Left ventricle myocardium inferior (tissue), 1 donor: ENCODE measurements around the gene RBM22. TPM values are rescaled to one million over a fixed set of nuclear protein-coding genes. Genes with fewer than 3 reads are reported as not detected.

Experiments
- DNase-seq: peaks from one replicate; pipeline ENCODE4 v3.0.0-alpha.2; 2020
- H3K27ac ChIP-seq: fragments of 200-600 bp; replicated peaks from 2 replicates; pipeline ENCODE4 v1.8.0; 2021
- H3K27me3 ChIP-seq: fragments of 200-600 bp; 2 replicates; pipeline ENCODE4 v1.8.0; 2021; ENCODE audit warnings: low read depth
- H3K36me3 ChIP-seq: fragments of 200-600 bp; 2 replicates; pipeline ENCODE4 v1.8.0; 2021
- H3K4me1 ChIP-seq: fragments of 200-600 bp; 2 replicates; pipeline ENCODE4 v1.8.0; 2021
- H3K4me3 ChIP-seq: fragments of 200-600 bp; 2 replicates; pipeline ENCODE4 v1.8.0; 2021; ENCODE audit warnings: mild to moderate bottlenecking, moderate library complexity
- H3K9me3 ChIP-seq: fragments of 200-600 bp; replicated peaks from 2 replicates; pipeline ENCODE4 v1.8.0; 2021
- CTCF ChIP-seq: fragments of 200-600 bp; IDR thresholded peaks from 2 replicates; pipeline ENCODE4 v1.8.0; 2021; ENCODE audit warnings: antibody characterized with exemption, mild to moderate bottlenecking, borderline replicate concordance
- intact Hi-C: fragments of 100-400 bp; cut with micrococcal nuclease; formaldehyde crosslinking; loops from one replicate; pipeline ENCODE4 v1.11.0; 2022
- total RNA-seq: library from RNA; stranded (reverse); fragmentation: NEBNext Ultra II Directional; extraction: Animal tissue kit (Norgen Biotek cat#: 25700); gene quantifications from one replicate; pipeline ENCODE4 v1.2.1, GENCODE V29; 2021
- donor health status: DM: no; HTN: yes; CAD: no; lungs with severe emphysema.

RBM22 gene
- total RNA-seq, 1 donor from 2014 or later: 25.2 TPM

DNA sequence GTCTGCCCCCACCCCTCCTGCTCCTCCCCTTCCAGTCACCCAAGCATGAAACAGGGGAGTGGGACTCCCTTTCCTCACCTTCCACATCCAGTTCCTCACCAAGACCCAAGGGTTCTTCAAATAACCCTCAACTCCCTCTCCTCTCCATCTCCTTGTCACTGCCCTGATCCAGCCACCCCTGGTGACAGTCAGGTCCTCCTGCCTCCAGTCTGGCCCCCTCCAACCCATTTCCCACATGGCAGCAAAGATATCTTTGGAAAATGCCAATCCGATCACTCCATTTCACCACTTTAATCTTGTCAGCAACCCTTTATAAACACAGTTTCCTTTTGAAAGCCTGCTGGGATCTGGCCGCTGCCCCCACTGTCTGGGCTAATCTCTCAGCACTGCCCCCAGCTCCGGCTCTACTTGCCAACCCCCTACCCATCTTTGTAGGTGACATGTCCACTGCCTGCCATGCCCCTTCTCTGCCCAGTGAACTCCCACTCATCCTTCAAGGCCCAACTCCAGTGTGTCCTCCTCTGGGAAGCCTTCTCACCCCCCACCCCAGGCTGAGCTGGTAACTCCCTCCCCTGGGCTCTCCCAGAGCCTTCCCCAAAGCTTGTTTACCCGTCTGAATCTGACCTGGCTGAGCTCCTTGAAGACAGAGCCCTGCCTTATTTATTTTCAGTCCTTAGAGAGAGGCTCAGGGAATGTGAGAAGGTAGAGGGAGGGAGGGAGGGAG, 40.6 kb downstream of the RBM22 start:
- Histone ChIP-seq H3K27me3 (no peaks in the 10 kb centered on the region), H3K27ac (peak overlapping the region; percentile 48), H3K4me1 (peaks cover 59% of the 10 kb centered on the region), H3K36me3 (no peaks in the 10 kb centered on the region), H3K4me3 (no peak overlapping the region), H3K9me3 (no peaks in the 10 kb centered on the region)
- no peak for DNase-seq
- intact Hi-C loops: no loop called here
- no peak for TF ChIP-seq CTCF

DNA sequence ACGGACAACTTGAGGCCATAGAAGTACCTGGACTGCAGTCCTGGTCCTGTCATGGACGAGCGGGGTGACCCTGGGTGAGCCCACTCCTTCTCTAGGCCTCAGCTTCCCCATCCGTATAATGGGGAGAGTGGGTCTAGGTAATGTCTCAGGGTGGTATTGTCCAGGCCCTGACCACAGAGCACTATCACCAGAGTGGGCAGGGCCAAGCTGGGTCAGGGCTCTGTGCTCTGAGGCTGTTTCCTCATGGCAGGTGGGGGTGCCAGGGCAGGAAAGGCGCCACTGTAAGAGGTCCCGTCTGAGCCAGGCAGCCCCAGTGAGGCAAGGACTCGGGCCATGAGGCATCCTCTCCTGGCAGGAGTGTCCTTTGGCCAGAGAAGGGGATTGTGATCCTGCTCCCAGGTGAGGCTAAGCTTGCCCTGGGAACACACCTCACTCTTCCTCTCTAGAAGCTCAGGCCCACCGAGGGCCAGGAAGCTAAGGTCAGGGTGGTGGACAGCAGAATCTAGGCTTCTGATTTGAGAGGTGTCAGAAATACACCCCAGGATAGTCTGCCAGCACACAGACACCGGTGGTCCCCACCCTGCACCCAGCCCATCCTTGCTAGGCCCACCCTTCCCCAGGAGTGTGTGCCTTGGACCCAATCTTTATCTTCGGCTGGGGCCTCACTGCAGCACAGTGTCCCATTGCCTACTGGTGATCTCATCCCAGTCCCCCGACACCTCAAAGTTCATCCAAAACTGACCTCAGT, 41.3 kb downstream of the RBM22 start:
- intact Hi-C loops: loop anchor here (5.0 kb wide), 2 partner anchors 72 to 97 kb away; no protein-coding TSS in a partner anchor
- H3K9me3 ChIP-seq: no peaks in the 10 kb centered on the region
- no peaks in the 10 kb centered on the region for H3K27me3 ChIP-seq
- H3K36me3 ChIP-seq: no peaks in the 10 kb centered on the region
- H3K27ac ChIP-seq: peak overlapping the region; percentile 94
- H3K4me1 ChIP-seq: peaks cover 61% of the 10 kb centered on the region
- no peak for TF ChIP-seq CTCF
- H3K4me3 ChIP-seq: no peak overlapping the region
- no peak for DNase-seq

GRCh38 chr5:150658699-150659265, 42.1 kb downstream of the RBM22 start:
- no peak for DNase-seq
- intact Hi-C loops: loop anchor here (5.0 kb wide), 2 partner anchors 71 to 96 kb away; no protein-coding TSS in a partner anchor
- Histone ChIP-seq H3K36me3 (no peaks in the 10 kb centered on the region), H3K4me1 (peaks cover 61% of the 10 kb centered on the region), H3K4me3 (no peak overlapping the region), H3K27ac (peak overlapping the region; percentile 94), H3K9me3 (no peaks in the 10 kb centered on the region), H3K27me3 (no peaks in the 10 kb centered on the region)
- no peak for TF ChIP-seq CTCF

DNA sequence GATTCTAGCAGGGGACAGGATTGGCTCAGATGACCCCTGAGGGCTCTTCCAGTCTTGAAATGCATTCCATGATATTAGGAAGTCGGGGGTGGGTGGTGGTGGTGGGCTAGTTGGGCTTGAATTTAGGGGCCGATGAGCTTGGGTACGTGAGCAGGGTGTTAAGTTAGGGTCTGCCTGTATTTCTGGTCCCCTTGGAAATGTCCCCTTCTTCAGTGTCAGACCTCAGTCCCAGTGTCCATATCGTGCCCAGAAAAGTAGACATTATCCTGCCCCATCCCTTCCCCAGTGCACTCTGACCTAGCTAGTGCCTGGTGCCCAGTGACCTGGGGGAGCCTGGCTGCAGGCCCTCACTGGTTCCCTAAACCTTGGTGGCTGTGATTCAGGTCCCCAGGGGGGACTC, 42.7 kb downstream of the RBM22 start:
- peaks cover 68% of the 10 kb centered on the region for H3K4me1 ChIP-seq

More for the DNA sequence above, 42.7 kb downstream of the RBM22 start:
- peak overlapping the region; percentile 94 for H3K27ac ChIP-seq
- intact Hi-C loops: loop anchor here (5.0 kb wide), 2 partner anchors 71 to 96 kb away; no protein-coding TSS in a partner anchor
- no peak for DNase-seq
- H3K4me3 ChIP-seq: no peak overlapping the region
- no peaks in the 10 kb centered on the region for H3K9me3 ChIP-seq
- H3K27me3 ChIP-seq: no peaks in the 10 kb centered on the region
- no peak for TF ChIP-seq CTCF
- no peaks in the 10 kb centered on the region for H3K36me3 ChIP-seq
